Measurements from ENCODE around the gene NOM1. TPM values are rescaled to one million over a fixed set of nuclear protein-coding genes. Genes with fewer than 3 reads are reported as not detected.
"Not testable (repeated sequence)": the region's sequence is repeated elsewhere in the genome, so short reads cannot be mapped to it uniquely, and the experiment has no call there.

Gene NOM1
- total RNA-seq, 1 donor from 2014 or later, result 17.6 TPM

DNA sequence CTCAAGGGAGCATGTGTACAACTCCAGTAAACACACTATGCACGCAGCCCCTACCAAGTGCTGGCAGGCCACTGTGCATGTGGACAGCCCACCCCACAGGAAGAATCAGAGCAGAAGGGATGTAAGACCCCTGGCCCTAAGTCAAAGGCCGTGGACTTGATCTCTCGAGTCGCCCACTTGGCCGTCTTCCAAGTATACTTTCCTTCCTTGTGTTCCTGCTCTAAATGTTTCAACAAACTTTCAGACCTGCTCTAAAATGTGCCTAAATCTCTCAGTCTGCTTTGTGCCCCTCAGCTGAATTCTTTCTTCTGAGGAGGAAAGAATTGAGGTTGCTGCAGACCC is 21.1 kb upstream of the NOM1 start:
- DNase-seq (ENCODE audit: low read depth) (no peak), FAIRE-seq (no peak)
- H3K36me3 ChIP-seq (ENCODE audit: control insufficient read depth, insufficient read depth, low read length), result no peaks in the 10 kb centered on the region
- H3K27me3 ChIP-seq (ENCODE audit: control insufficient read depth, insufficient read depth, low read length), result peaks cover 2% of the 10 kb centered on the region
- no peak overlapping the region for H3K4me3 ChIP-seq (ENCODE audit: low read depth, low read length)
- TF ChIP-seq, protein P1, sequence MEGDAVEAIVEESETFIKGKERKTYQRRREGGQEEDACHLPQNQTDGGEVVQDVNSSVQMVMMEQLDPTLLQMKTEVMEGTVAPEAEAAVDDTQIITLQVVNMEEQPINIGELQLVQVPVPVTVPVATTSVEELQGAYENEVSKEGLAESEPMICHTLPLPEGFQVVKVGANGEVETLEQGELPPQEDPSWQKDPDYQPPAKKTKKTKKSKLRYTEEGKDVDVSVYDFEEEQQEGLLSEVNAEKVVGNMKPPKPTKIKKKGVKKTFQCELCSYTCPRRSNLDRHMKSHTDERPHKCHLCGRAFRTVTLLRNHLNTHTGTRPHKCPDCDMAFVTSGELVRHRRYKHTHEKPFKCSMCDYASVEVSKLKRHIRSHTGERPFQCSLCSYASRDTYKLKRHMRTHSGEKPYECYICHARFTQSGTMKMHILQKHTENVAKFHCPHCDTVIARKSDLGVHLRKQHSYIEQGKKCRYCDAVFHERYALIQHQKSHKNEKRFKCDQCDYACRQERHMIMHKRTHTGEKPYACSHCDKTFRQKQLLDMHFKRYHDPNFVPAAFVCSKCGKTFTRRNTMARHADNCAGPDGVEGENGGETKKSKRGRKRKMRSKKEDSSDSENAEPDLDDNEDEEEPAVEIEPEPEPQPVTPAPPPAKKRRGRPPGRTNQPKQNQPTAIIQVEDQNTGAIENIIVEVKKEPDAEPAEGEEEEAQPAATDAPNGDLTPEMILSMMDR (IDR thresholded peaks at IDR 0.05; ENCODE audit: insufficient read depth, low read length, severe bottlenecking), result no peak

DNA sequence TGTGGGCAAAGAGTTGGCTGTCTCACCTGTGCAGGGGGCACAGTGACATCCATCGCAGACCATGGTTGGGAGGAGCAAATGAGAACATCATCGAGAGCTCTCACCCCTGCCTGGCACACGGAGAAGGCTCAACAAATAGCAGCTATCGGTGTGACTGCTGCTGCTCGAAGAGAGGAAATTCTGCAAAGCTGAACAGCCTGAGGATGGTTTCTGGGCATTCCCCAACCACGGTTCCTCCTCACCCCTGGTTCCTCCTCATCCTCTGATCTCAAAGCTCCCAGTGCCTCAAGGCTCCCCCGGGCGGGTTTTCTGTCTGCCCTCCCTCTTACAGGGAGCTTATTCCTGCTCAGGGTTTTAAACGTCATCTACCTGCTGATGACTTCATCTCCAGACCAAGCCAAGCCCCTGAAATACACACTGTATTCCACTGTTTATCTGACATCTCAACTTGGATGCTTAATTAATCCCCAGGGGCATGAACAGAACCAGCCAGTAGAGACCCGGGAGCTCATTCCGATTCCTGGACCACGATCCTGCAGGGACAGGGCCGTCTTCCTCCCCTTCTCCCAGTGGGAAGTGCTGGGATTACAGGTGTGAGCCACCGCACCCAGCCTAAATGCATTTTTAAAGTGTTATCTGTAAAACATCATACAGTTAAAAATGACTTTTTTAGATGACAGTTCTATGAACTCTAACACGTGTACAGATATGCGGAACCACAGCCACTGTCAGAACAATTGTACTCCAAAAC is 19.5 kb upstream of the NOM1 start:
- Histone ChIP-seq H3K4me3 (ENCODE audit: low read depth, low read length) (no peak overlapping the region), H3K36me3 (ENCODE audit: control insufficient read depth, insufficient read depth, low read length) (no peaks in the 10 kb centered on the region), H3K27me3 (ENCODE audit: control insufficient read depth, insufficient read depth, low read length) (peaks cover 2% of the 10 kb centered on the region)
- DNase-seq (ENCODE audit: low read depth) (no peak), FAIRE-seq (no peak)
- TF ChIP-seq, protein P1 (IDR thresholded peaks at IDR 0.05; ENCODE audit: insufficient read depth, low read length, severe bottlenecking), result no peak

DNA sequence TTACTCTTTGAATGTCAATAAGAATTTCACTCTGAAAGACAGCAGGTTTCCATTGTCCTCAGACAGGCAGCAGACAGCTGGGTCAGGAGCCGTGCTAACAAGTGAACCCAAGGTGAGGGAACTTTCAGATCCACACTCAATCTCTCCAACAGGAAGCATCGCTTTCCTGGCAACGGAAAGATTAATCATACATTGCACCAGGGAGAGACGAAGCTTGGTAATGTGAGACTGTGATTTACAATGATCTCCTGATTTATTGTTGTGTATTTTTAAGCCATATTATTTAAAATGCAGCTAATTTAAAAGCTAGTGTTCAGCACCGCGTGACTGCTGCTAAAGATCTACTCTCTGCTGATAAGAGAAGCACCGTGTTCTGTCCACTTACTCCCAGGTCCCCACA is 17.5 kb upstream of the NOM1 start:
- H3K36me3 ChIP-seq (ENCODE audit: control insufficient read depth, insufficient read depth, low read length), result no peaks in the 10 kb centered on the region
- FAIRE-seq (no peak), DNase-seq (ENCODE audit: low read depth) (peak; percentile 67)
- no peak overlapping the region for H3K4me3 ChIP-seq (ENCODE audit: low read depth, low read length)
- peaks cover 2% of the 10 kb centered on the region for H3K27me3 ChIP-seq (ENCODE audit: control insufficient read depth, insufficient read depth, low read length)
- TF ChIP-seq, protein P1 (IDR thresholded peaks at IDR 0.05; ENCODE audit: insufficient read depth, low read length, severe bottlenecking), result no peak

DNA sequence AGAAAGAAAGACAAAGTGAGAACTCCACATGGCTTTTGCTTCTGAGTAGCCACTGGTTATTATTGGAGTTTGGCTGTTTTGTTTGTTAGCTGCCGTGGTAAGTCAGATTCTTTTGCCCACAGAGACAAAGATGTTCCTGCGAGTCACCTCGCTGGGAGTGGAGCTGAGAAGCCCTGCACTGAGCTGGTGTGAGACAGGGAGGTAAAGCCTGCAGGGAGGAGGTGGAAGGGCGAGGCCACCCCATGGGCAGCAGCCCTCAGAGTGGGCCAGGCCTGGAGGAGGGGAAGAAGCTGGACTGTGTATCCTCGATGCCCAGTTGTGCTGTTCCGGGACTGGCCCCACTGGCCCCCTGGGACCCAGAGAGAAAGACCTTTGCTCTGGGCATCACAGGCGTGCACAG is 14.3 kb upstream of the NOM1 start:
- TF ChIP-seq, protein P1 (IDR thresholded peaks at IDR 0.05; ENCODE audit: insufficient read depth, low read length, severe bottlenecking), result no peak
- FAIRE-seq (no peak), DNase-seq (ENCODE audit: low read depth) (peak; percentile 30)
- H3K36me3 ChIP-seq (ENCODE audit: control insufficient read depth, insufficient read depth, low read length), result no peaks in the 10 kb centered on the region
- H3K27me3 ChIP-seq (ENCODE audit: control insufficient read depth, insufficient read depth, low read length), result no peaks in the 10 kb centered on the region
- no peak overlapping the region for H3K4me3 ChIP-seq (ENCODE audit: low read depth, low read length)

DNA sequence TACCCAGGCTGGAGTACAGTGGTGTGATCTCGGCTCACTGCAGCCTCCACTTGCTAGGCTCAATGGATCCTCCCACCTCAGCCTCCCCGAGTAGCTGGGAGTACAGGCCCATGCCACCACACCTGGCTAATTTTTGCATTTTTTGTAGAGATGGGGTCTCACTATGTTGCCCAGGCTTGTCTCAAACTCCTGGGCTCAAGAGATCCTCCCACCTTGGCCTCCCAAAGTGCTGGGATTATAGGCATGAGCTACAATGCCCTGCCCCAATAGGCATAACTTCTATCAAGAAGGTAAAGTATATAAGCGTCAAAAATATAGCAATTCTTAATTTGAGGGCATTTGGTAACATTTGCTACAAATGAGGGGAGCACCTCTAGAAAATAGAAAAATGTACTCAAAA is 12.7 kb upstream of the NOM1 start:
- FAIRE-seq; DNase-seq (ENCODE audit: low read depth); H3K36me3 ChIP-seq (ENCODE audit: control insufficient read depth, insufficient read depth, low read length); H3K27me3 ChIP-seq (ENCODE audit: control insufficient read depth, insufficient read depth, low read length); H3K4me3 ChIP-seq (ENCODE audit: low read depth, low read length): not testable (repeated sequence)

DNA sequence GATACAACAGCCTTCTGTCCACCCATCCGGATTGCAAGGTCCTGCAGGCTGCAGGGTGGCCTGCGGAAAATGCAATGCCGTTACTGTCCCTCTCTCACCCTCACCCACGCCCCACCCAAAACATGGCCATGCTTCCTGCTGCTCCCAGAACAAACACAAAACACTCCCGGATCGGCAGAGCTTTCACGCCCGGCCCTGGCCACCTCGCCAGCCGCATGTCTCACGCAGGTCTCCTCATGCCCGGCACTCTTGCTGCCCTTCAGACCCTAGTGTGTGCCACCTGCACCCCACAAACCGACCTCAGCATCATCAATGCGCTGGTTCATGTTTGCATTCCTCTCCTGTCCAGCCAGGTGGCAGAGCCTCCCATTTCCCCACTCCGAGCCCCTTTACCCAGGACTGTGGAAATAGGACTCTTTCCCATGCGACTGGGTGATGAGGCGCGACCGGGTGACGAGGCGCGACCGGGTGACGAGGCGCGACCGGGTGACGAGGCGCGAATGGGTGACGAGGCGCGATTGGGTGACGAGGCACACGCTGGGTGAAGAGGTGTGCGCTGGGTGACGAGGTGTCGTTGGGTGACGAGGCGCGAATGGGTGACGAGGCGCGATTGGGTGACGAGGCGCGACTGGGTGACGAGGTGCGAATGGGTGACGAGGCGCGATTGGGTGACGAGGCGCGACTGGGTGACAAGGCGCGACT is 8.9 kb upstream of the NOM1 start:
- FAIRE-seq, result no peak
- H3K27me3 ChIP-seq (ENCODE audit: control insufficient read depth, insufficient read depth, low read length), result no peaks in the 10 kb centered on the region

More for the DNA sequence above, 8.9 kb upstream of the NOM1 start:
- TF ChIP-seq, protein P1 (IDR thresholded peaks at IDR 0.05; ENCODE audit: insufficient read depth, low read length, severe bottlenecking), result no peak
- no peak for DNase-seq (ENCODE audit: low read depth)
- H3K36me3 ChIP-seq (ENCODE audit: control insufficient read depth, insufficient read depth, low read length), result no peaks in the 10 kb centered on the region
- H3K4me3 ChIP-seq (ENCODE audit: low read depth, low read length), result no peak overlapping the region

Data from bronchial epithelial cell (primary cell).